ENCODE measurements around the gene HJURP.

The HJURP gene

GRCh38 chr2:233847248-233847898 lies 7.0 kb downstream of the HJURP start:
- DNase-seq: no peak

- DNase-seq: no peak
Measured at GRCh38 chr2:233846387-233847247, 7.7 kb downstream of the HJURP start.

- DNase-seq: no peak
Measured at GRCh38 chr2:233845301-233846060, 8.9 kb downstream of the HJURP start.

- no peak for DNase-seq
Measured at GRCh38 chr2:233844836-233845235, 9.5 kb downstream of the HJURP start.

GRCh38 chr2:233844064-233844807 lies 10.1 kb downstream of the HJURP start:
- no peak for DNase-seq

- DNase-seq: no peak
Measured at GRCh38 chr2:233841183-233841582, 13.2 kb downstream of the HJURP start.

- no peak for DNase-seq
Measured at GRCh38 chr2:233840520-233840919, 13.8 kb downstream of the HJURP start.

GRCh38 chr2:233839447-233839820 lies 14.9 kb downstream of the HJURP start:
- no peak for DNase-seq

- DNase-seq: no peak
Measured at GRCh38 chr2:233838726-233839446, 15.4 kb downstream of the HJURP start.

- no peak for DNase-seq
Measured at GRCh38 chr2:233838251-233838650, 16.1 kb downstream of the HJURP start.

GRCh38 chr2:233837694-233838229 lies 16.6 kb downstream of the HJURP start:
- no peak for DNase-seq

- DNase-seq: no peak
Measured at GRCh38 chr2:233836359-233836758, 18.0 kb downstream of the HJURP start.

GRCh38 chr2:233835230-233836186 lies 18.8 kb downstream of the HJURP start:
- no peak for DNase-seq

- DNase-seq: no peak
Measured at GRCh38 chr2:233833345-233833744, 21.0 kb downstream of the HJURP start.

- no peak for DNase-seq
Measured at GRCh38 chr2:233832869-233833311, 21.4 kb downstream of the HJURP start.

- DNase-seq: no peak
Measured at GRCh38 chr2:233832414-233832813, 21.9 kb downstream of the HJURP start.

GRCh38 chr2:233831861-233832260 lies 22.5 kb downstream of the HJURP start:
- no peak for DNase-seq

- peak; percentile 58 for DNase-seq
Measured at GRCh38 chr2:233831011-233831721, 23.2 kb downstream of the HJURP start.

GRCh38 chr2:233830111-233830802 lies 24.1 kb downstream of the HJURP start:
- no peak for DNase-seq
